H1 (cell line): ENCODE results near the gene MCCD1.

Source experiments
- ASH2L ChIP-seq: fragments of 200-600, 300-600 bp; sonication (generic); IDR thresholded peaks from one replicate; pipeline ENCODE4 v1.7.1; 2017; ENCODE audit warnings: low read length
- BCL11A ChIP-seq, 2 experiments: IDR thresholded peaks; one replicate each; pipeline ENCODE4 v1.6.1; 2011; ENCODE audit warnings: low read depth in 2 of 2, low read length in 2 of 2, mild to moderate bottlenecking in 2 of 2
- CTCF ChIP-seq, 3 experiments: IDR thresholded peaks; 1 replicate in 2 of 3; 2 replicates in 1 of 3; pipeline versions ENCODE4 v1.5.1 to v1.6.1; 2011; ENCODE audit warnings: low read length in 3 of 3, mild to moderate bottlenecking in 3 of 3, inconsistent platforms in 2 of 3, low read depth in 1 of 3, moderate library complexity in 1 of 3; ENCODE audit not compliant: insufficient read depth in 1 of 3; ENCODE audit errors: control extremely low read depth in 1 of 3
- EP300 ChIP-seq, 2 experiments: IDR thresholded peaks; 1 replicate in 1 of 2; 2 replicates in 1 of 2; pipeline ENCODE4 v1.6.1; 2011 to 2012; ENCODE audit warnings: low read depth in 2 of 2, low read length in 2 of 2, mild to moderate bottlenecking in 2 of 2, borderline replicate concordance in 1 of 2, inconsistent platforms in 1 of 2, moderate library complexity in 1 of 2
- EZH2 ChIP-seq: fragments of 200-600 bp; sonication (generic); IDR thresholded peaks from 2 replicates; pipeline ENCODE4 v1.7.1; 2012; ENCODE audit warnings: low read depth, mild to moderate bottlenecking, moderate library complexity, low read length, inconsistent platforms; ENCODE audit not compliant: severe bottlenecking
- JUN ChIP-seq: IDR thresholded peaks from 2 replicates; pipeline ENCODE4 v1.6.1; 2011; ENCODE audit warnings: low read depth, mild to moderate bottlenecking, improper control_type of control experiment, low read length
- MAFK ChIP-seq: IDR thresholded peaks from 2 replicates; pipeline ENCODE4 v1.6.1; 2012; ENCODE audit warnings: low read depth, mild to moderate bottlenecking, improper control_type of control experiment, low read length
- POLR2A ChIP-seq, 2 experiments: IDR thresholded peaks; 1 replicate in 1 of 2; 2 replicates in 1 of 2; pipeline ENCODE4 v1.6.1; 2011; ENCODE audit warnings: low read depth in 2 of 2, low read length in 2 of 2, mild to moderate bottlenecking in 2 of 2; ENCODE audit errors: control extremely low read depth in 1 of 2
- RXRA ChIP-seq: IDR thresholded peaks from 2 replicates; pipeline ENCODE4 v1.6.1; 2011; ENCODE audit warnings: low read depth, mild to moderate bottlenecking, low read length, moderate library complexity; ENCODE audit not compliant: insufficient read depth
- SIN3A ChIP-seq, 2 experiments: IDR thresholded peaks in 1 of 2; conservative IDR thresholded peaks in 1 of 2; 2 replicates each; pipeline ENCODE4 v1.6.1; 2011 to 2012; ENCODE audit warnings: low read length in 2 of 2, improper control_type of control experiment in 1 of 2, low read depth in 1 of 2, mild to moderate bottlenecking in 1 of 2
- SUZ12 ChIP-seq: fragments of 200-600 bp; sonication (generic); IDR thresholded peaks from 2 replicates; pipeline ENCODE4 v1.6.1; 2012; ENCODE audit warnings: mild to moderate bottlenecking, inconsistent platforms, low read length, moderate library complexity, mixed read lengths
- TF ChIP-seq, protein P1 (sequence below): IDR thresholded peaks from 2 replicates; pipeline ENCODE4 v1.6.1; 2011; ENCODE audit warnings: low read depth, mild to moderate bottlenecking, low read length; ENCODE audit not compliant: insufficient read depth

GRCh38 chr6:31541059-31541657 lies 12.4 kb downstream of the MCCD1 start:
- TF ChIP-seq, protein P1, sequence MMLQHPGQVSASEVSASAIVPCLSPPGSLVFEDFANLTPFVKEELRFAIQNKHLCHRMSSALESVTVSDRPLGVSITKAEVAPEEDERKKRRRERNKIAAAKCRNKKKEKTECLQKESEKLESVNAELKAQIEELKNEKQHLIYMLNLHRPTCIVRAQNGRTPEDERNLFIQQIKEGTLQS: no peak
- no peak for TF ChIP-seq CTCF (IDR thresholded peaks at IDR 0.05; ENCODE audit: control extremely low read depth in 1 of 3, insufficient read depth in 1 of 3, low read depth in 1 of 3, low read length in 3 of 3)
- no peak for TF ChIP-seq POLR2A (IDR thresholded peaks at IDR 0.05; ENCODE audit: control extremely low read depth in 1 of 2, low read depth in 2 of 2, low read length in 2 of 2)
- TF ChIP-seq EZH2: no peak
- TF ChIP-seq MAFK: no peak
- TF ChIP-seq JUN: no peak
- TF ChIP-seq ASH2L: no peak
- TF ChIP-seq BCL11A (IDR thresholded peaks at IDR 0.05; ENCODE audit: low read depth in 2 of 2, low read length in 2 of 2): no peak
- TF ChIP-seq EP300 (IDR thresholded peaks at IDR 0.05; ENCODE audit: borderline replicate concordance in 1 of 2, low read depth in 2 of 2, low read length in 2 of 2): no peak
- no peak for TF ChIP-seq RXRA
- no peak for TF ChIP-seq SIN3A (conservative IDR thresholded peaks at IDR 0.05 in 1 of 2, IDR thresholded peaks at IDR 0.05 in 1 of 2; ENCODE audit: low read depth in 1 of 2, low read length in 2 of 2)
- no peak for TF ChIP-seq SUZ12
